ENCODE results near the gene ATG2B.

DNA sequence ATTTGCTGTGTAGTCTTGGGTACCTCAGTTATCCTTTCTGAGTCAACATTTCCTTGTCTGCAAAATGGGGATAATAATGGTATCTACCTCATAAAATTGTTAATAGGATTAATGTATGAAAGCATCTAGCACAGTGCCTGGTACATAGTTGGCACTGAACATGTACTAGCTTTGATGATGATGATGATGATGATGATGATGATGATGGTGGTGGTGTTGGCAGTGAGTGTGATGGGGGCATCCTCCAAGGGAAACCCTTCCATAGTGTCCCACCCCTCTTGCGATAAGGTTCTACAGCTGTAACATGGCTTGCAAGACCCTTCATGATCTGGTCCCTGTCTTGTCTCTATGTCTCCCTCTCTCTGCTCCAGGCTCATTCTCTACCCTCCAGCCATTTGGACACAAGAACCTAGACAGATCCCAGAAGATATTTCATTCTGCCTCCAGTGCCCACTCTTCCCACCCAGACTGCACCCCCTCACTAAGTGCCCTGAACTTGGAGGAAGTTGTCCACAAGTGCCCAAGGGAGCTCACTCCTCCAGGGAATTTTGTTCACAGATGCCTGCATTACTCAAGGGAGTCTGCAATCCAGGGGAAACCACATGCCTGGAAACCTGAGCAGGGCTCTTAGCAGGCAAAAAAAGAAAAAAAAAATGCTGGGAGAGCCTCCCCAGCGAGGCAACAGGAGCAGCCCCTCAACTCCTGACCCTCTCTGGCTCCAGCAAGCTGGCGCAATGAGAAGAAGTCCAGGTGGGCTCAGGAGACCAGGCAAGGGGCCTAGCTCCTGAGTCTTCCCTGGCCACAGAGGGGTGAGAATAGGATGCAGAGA, 117.2 kb downstream of the ATG2B start:
- no peak for TF ChIP-seq EZH2 (IDR thresholded peaks at IDR 0.05)
- TF ChIP-seq POLR2AphosphoS5 (IDR thresholded peaks at IDR 0.05; ENCODE audit: borderline replicate concordance, low read depth, low read length), result no peak
- no peak for TF ChIP-seq FOXP2 (optimal IDR thresholded peaks at IDR 0.05; ENCODE audit: control extremely low read depth, extremely low read length, insufficient read depth)
